WERI-Rb-1 (cell line): ENCODE data around the gene CSNK2A1.

ENCODE experiments used
- DNase-seq: peaks from one replicate; pipeline ENCODE4 v3.0.0-alpha.2; 2020
- H3K27ac ChIP-seq: fragments of 250-450 bp; sonication (Bioruptor Pico); 2 replicates; pipeline ENCODE4 v1.5.1; 2020; ENCODE audit warnings: mild to moderate bottlenecking, moderate library complexity
- H3K27me3 ChIP-seq: fragments of 250-450 bp; sonication (Bioruptor Pico); 2 replicates; pipeline ENCODE4 v1.5.1; 2021; ENCODE audit warnings: mild to moderate bottlenecking, low read depth, moderate library complexity; ENCODE audit not compliant: insufficient read depth, severe bottlenecking
- H3K36me3 ChIP-seq: fragments of 250-450 bp; sonication (Bioruptor Pico); 2 replicates; pipeline ENCODE4 v1.5.1; 2020; ENCODE audit warnings: mild to moderate bottlenecking, moderate library complexity
- H3K4me3 ChIP-seq: 2 replicates; pipeline ENCODE4 v1.5.1; 2011; ENCODE audit warnings: low read depth, mild to moderate bottlenecking, control low read depth, low read length
- H3K9me3 ChIP-seq: fragments of 250-450 bp; sonication (Bioruptor Pico); 2 replicates; pipeline ENCODE4 v1.5.1; 2021; ENCODE audit warnings: mild to moderate bottlenecking, moderate library complexity; ENCODE audit not compliant: severe bottlenecking
- TF ChIP-seq, protein P1 (sequence below): IDR thresholded peaks from 2 replicates; pipeline ENCODE4 v1.5.1; 2011; ENCODE audit warnings: low read depth, mild to moderate bottlenecking, control low read depth, inconsistent platforms, low read length

CSNK2A1 gene

GRCh38 chr20:549722-550496 is 6.3 kb upstream of the CSNK2A1 start:
- H3K9me3 ChIP-seq, result no peaks in the 10 kb centered on the region
- H3K27ac ChIP-seq, result no peak overlapping the region
- no peak for DNase-seq
- no peak overlapping the region for H3K4me3 ChIP-seq
- no peaks in the 10 kb centered on the region for H3K27me3 ChIP-seq
- H3K36me3 ChIP-seq, result no peaks in the 10 kb centered on the region
- TF ChIP-seq, protein P1, sequence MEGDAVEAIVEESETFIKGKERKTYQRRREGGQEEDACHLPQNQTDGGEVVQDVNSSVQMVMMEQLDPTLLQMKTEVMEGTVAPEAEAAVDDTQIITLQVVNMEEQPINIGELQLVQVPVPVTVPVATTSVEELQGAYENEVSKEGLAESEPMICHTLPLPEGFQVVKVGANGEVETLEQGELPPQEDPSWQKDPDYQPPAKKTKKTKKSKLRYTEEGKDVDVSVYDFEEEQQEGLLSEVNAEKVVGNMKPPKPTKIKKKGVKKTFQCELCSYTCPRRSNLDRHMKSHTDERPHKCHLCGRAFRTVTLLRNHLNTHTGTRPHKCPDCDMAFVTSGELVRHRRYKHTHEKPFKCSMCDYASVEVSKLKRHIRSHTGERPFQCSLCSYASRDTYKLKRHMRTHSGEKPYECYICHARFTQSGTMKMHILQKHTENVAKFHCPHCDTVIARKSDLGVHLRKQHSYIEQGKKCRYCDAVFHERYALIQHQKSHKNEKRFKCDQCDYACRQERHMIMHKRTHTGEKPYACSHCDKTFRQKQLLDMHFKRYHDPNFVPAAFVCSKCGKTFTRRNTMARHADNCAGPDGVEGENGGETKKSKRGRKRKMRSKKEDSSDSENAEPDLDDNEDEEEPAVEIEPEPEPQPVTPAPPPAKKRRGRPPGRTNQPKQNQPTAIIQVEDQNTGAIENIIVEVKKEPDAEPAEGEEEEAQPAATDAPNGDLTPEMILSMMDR, result no peak

- H3K4me3 ChIP-seq, result no peak overlapping the region
- no peaks in the 10 kb centered on the region for H3K36me3 ChIP-seq
- H3K9me3 ChIP-seq, result no peaks in the 10 kb centered on the region
- no peaks in the 10 kb centered on the region for H3K27me3 ChIP-seq
- no peak overlapping the region for H3K27ac ChIP-seq
- no peak for DNase-seq
- TF ChIP-seq, protein P1, result no peak
These were observed 5.3 kb upstream of the CSNK2A1 start for GRCh38 chr20:548906-549305.

DNA sequence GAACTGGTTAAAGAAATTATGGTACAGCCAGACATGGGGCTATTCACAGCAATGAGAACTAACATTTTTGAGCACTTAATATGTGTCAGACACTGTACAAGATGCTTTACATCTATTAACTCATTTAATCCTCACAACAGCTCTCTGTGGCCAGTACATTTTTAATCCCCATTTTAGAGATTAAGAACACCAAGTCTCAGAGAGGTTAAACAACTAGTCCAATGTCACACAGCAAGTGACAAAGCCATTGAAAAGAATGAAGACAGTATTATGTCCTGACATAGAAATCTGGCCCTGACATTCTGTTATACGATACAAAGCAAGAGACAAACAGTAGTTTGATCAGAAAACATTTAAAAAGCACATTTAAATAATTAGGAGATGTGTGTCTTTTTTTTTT is 3.8 kb upstream of the CSNK2A1 start:
- Histone ChIP-seq H3K9me3 (no peaks in the 10 kb centered on the region), H3K36me3 (peaks cover 3% of the 10 kb centered on the region; the same call in 1 of the 2 replicates), H3K27ac (no peak overlapping the region), H3K4me3 (no peak overlapping the region), H3K27me3 (no peaks in the 10 kb centered on the region)
- TF ChIP-seq, protein P1, result no peak
- DNase-seq, result no peak

GRCh38 chr20:546353-546752 is 2.8 kb upstream of the CSNK2A1 start:
- H3K4me3 ChIP-seq, result no peak overlapping the region
- H3K9me3 ChIP-seq, result no peaks in the 10 kb centered on the region
- TF ChIP-seq, protein P1, result no peak
- H3K27me3 ChIP-seq, result no peaks in the 10 kb centered on the region
- DNase-seq, result no peak
- peaks cover 6% of the 10 kb centered on the region; the same call in 1 of the 2 replicates for H3K36me3 ChIP-seq
- H3K27ac ChIP-seq, result no peak overlapping the region

- TF ChIP-seq, protein P1, result no peak
- Histone ChIP-seq H3K4me3 (peak overlapping the region; percentile 95), H3K27me3 (no peaks in the 10 kb centered on the region), H3K27ac (peak overlapping the region; percentile 98), H3K9me3 (no peaks in the 10 kb centered on the region), H3K36me3 (peaks cover 6% of the 10 kb centered on the region; the same call in 1 of the 2 replicates)
- no peak for DNase-seq
These were observed 649 bp upstream of the CSNK2A1 start for GRCh38 chr20:544153-544725.
